IPS-18a (cell line): ENCODE data around the gene MYO3A.
A peak's percentile ranks its signal among the peaks of the same experiment; 100 is the strongest.

ENCODE experiments used
- H3K27ac ChIP-seq: one replicate; pipeline ENCODE4 v1.5.1; 2013; ENCODE audit warnings: low read length
- H3K27me3 ChIP-seq: one replicate; pipeline ENCODE4 v1.6.1; 2013; ENCODE audit warnings: mild to moderate bottlenecking, low read length; ENCODE audit not compliant: control insufficient read depth, insufficient read depth
- H3K36me3 ChIP-seq: one replicate; pipeline ENCODE4 v1.6.1; 2013; ENCODE audit warnings: low read depth, low read length; ENCODE audit not compliant: control insufficient read depth
- H3K4me1 ChIP-seq: one replicate; pipeline ENCODE4 v1.6.1; 2013; ENCODE audit warnings: low read depth, low read length; ENCODE audit not compliant: control insufficient read depth
- H3K4me3 ChIP-seq: one replicate; pipeline ENCODE4 v1.5.1; 2013; ENCODE audit warnings: low read length
- H3K9ac ChIP-seq: one replicate; pipeline ENCODE4 v1.6.1; 2013; ENCODE audit warnings: mild to moderate bottlenecking, low read length, moderate library complexity
- H3K9me3 ChIP-seq: one replicate; pipeline ENCODE4 v1.6.1; 2013; ENCODE audit warnings: low read depth, low read length; ENCODE audit not compliant: control insufficient read depth

Gene MYO3A

GRCh38 chr10:25934621-25935139 lies 651 bp downstream of the MYO3A start:
- H3K4me3 ChIP-seq, result peak overlapping the region; percentile 84
- H3K27me3 ChIP-seq, result peaks cover 16% of the 10 kb centered on the region
- H3K9me3 ChIP-seq, result no peaks in the 10 kb centered on the region
- no peak overlapping the region for H3K27ac ChIP-seq
- H3K36me3 ChIP-seq, result no peaks in the 10 kb centered on the region
- H3K4me1 ChIP-seq, result peaks cover 8% of the 10 kb centered on the region
- H3K9ac ChIP-seq, result peak overlapping the region; percentile 62

- H3K27me3 ChIP-seq, result peaks cover 13% of the 10 kb centered on the region
- H3K36me3 ChIP-seq, result no peaks in the 10 kb centered on the region
These were observed 4.4 kb downstream of the MYO3A start for GRCh38 chr10:25938405-25938804.

GRCh38 chr10:25944771-25945170 lies 10.7 kb downstream of the MYO3A start:
- Histone ChIP-seq H3K9me3 (no peaks in the 10 kb centered on the region), H3K27ac (no peak overlapping the region)

More at GRCh38 chr10:25938405-25938804, 4.4 kb downstream of the MYO3A start:
- Histone ChIP-seq H3K4me1 (peaks cover 8% of the 10 kb centered on the region), H3K27ac (no peak overlapping the region), H3K9me3 (no peaks in the 10 kb centered on the region), H3K4me3 (no peak overlapping the region), H3K9ac (no peak overlapping the region)

GRCh38 chr10:25952857-25953256 lies 18.8 kb downstream of the MYO3A start:
- Histone ChIP-seq H3K4me3 (no peak overlapping the region), H3K36me3 (no peaks in the 10 kb centered on the region), H3K4me1 (no peaks in the 10 kb centered on the region), H3K27me3 (no peaks in the 10 kb centered on the region), H3K9ac (no peak overlapping the region), H3K9me3 (peaks cover 2% of the 10 kb centered on the region), H3K27ac (no peak overlapping the region)

More at GRCh38 chr10:25944771-25945170, 10.7 kb downstream of the MYO3A start:
- H3K27me3 ChIP-seq, result no peaks in the 10 kb centered on the region
- H3K36me3 ChIP-seq, result no peaks in the 10 kb centered on the region
- H3K9ac ChIP-seq, result no peak overlapping the region
- H3K4me3 ChIP-seq, result no peak overlapping the region
- no peaks in the 10 kb centered on the region for H3K4me1 ChIP-seq

- Histone ChIP-seq H3K4me3 (no peak overlapping the region), H3K27me3 (no peaks in the 10 kb centered on the region), H3K9me3 (peaks cover 2% of the 10 kb centered on the region), H3K4me1 (no peaks in the 10 kb centered on the region), H3K36me3 (no peaks in the 10 kb centered on the region), H3K27ac (no peak overlapping the region), H3K9ac (no peak overlapping the region)
These were observed 20.8 kb downstream of the MYO3A start for GRCh38 chr10:25954851-25955250.

GRCh38 chr10:25959540-25960232 lies 25.7 kb downstream of the MYO3A start:
- Histone ChIP-seq H3K27ac (no peak overlapping the region), H3K4me3 (no peak overlapping the region), H3K27me3 (no peaks in the 10 kb centered on the region), H3K9me3 (peaks cover 2% of the 10 kb centered on the region), H3K4me1 (no peaks in the 10 kb centered on the region), H3K36me3 (no peaks in the 10 kb centered on the region), H3K9ac (no peak overlapping the region)

- no peaks in the 10 kb centered on the region for H3K9me3 ChIP-seq
- peaks cover 5% of the 10 kb centered on the region for H3K4me1 ChIP-seq
- no peak overlapping the region for H3K27ac ChIP-seq
- H3K4me3 ChIP-seq, result no peak overlapping the region
- H3K36me3 ChIP-seq, result no peaks in the 10 kb centered on the region
- H3K27me3 ChIP-seq, result no peaks in the 10 kb centered on the region
- no peak overlapping the region for H3K9ac ChIP-seq
These were observed 31.6 kb downstream of the MYO3A start for GRCh38 chr10:25965584-25965983.

- Histone ChIP-seq H3K27me3 (no peaks in the 10 kb centered on the region), H3K4me3 (no peak overlapping the region), H3K27ac (no peak overlapping the region), H3K4me1 (peaks cover 5% of the 10 kb centered on the region), H3K36me3 (no peaks in the 10 kb centered on the region), H3K9me3 (no peaks in the 10 kb centered on the region), H3K9ac (no peak overlapping the region)
These were observed 32.8 kb downstream of the MYO3A start for GRCh38 chr10:25966844-25967243.

GRCh38 chr10:25972631-25973030 lies 38.6 kb downstream of the MYO3A start:
- H3K4me3 ChIP-seq, result no peak overlapping the region
- no peak overlapping the region for H3K9ac ChIP-seq
- H3K36me3 ChIP-seq, result no peaks in the 10 kb centered on the region
- H3K4me1 ChIP-seq, result peaks cover 3% of the 10 kb centered on the region
- H3K27ac ChIP-seq, result no peak overlapping the region
- no peaks in the 10 kb centered on the region for H3K9me3 ChIP-seq
- no peaks in the 10 kb centered on the region for H3K27me3 ChIP-seq

GRCh38 chr10:25974897-25975459 lies 40.9 kb downstream of the MYO3A start:
- H3K27ac ChIP-seq, result no peak overlapping the region
- H3K36me3 ChIP-seq, result no peaks in the 10 kb centered on the region
- no peak overlapping the region for H3K4me3 ChIP-seq
- no peaks in the 10 kb centered on the region for H3K27me3 ChIP-seq
- H3K4me1 ChIP-seq, result peaks cover 3% of the 10 kb centered on the region
- H3K9ac ChIP-seq, result no peak overlapping the region
- no peaks in the 10 kb centered on the region for H3K9me3 ChIP-seq

- Histone ChIP-seq H3K4me1 (peaks cover 3% of the 10 kb centered on the region), H3K27me3 (no peaks in the 10 kb centered on the region), H3K36me3 (no peaks in the 10 kb centered on the region), H3K27ac (no peak overlapping the region), H3K9ac (no peak overlapping the region), H3K9me3 (no peaks in the 10 kb centered on the region), H3K4me3 (no peak overlapping the region)
These were observed 44.7 kb downstream of the MYO3A start for GRCh38 chr10:25978771-25979170.

- Histone ChIP-seq H3K9me3 (no peaks in the 10 kb centered on the region), H3K4me1 (no peaks in the 10 kb centered on the region), H3K9ac (no peak overlapping the region), H3K27ac (no peak overlapping the region), H3K36me3 (no peaks in the 10 kb centered on the region), H3K27me3 (no peaks in the 10 kb centered on the region), H3K4me3 (no peak overlapping the region)
These were observed 48.1 kb downstream of the MYO3A start for GRCh38 chr10:25982107-25982506.
